Stimulated activated CD4-positive, alpha-beta T cell treated with anti-CD3 and anti-CD28 coated beads, Interleukin-4, amount 100 ng/mL, for 4 hours (primary cell): ENCODE measurements around the gene VPS13A.

ENCODE experiments used
- DNase-seq, 2 experiments: peaks; one replicate each; pipeline ENCODE4 v3.0.0-alpha.2; 2020

Gene VPS13A

DNA sequence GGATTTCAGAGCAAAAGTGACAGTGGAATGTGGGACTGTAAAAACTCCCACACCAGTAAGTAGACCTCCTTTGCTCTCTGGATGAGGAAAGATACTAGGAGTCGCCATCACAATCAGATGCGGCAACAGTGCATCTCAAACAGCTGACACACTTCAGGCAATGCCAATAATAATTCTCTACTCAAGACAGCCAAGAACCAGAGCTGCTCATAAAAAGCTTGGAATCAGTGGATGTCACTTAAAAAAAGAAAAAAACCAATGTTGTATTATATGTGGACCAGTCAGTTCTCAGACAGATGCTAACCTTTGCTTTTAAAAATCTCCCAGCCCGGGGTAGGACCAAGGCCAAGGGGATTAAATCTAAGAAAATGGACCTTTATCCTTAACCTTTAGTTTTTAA, 285.8 kb downstream of the VPS13A start:
- DNase-seq, result no peak

GRCh38 chr9:77464661-77465060, 287.3 kb downstream of the VPS13A start:
- no peak for DNase-seq

GRCh38 chr9:77469515-77470231, 292.3 kb downstream of the VPS13A start:
- DNase-seq, result no peak
